Esophagus muscularis mucosa (tissue), 4 donors: Measurements from ENCODE around the gene MCM10. TPM values are rescaled to one million over a fixed set of nuclear protein-coding genes. Genes with fewer than 3 reads are reported as not detected.

Experiments
- DNase-seq: peaks from one replicate; pipeline ENCODE4 v3.0.0-alpha.2; 2017; ENCODE audit errors: extremely low spot score
- H3K27ac ChIP-seq, 4 donors: fragments of 200-600 bp; sonication (generic); replicated peaks in 1 of 4; 1 replicate in 3 of 4; 2 replicates in 1 of 4; pipeline ENCODE4 v1.5.1; 2016 to 2019; ENCODE audit warnings: mild to moderate bottlenecking in 1 of 4
- H3K27me3 ChIP-seq, 4 donors: fragments of 200-600 bp; sonication (generic); one replicate each; pipeline versions ENCODE4 v1.5.1 to v1.6.0; 2016 to 2019
- H3K36me3 ChIP-seq, 4 donors: fragments of 200-600 bp; sonication (generic); one replicate each; pipeline ENCODE4 v1.5.1; 2016 to 2019
- H3K4me1 ChIP-seq, 4 donors: fragments of 200-600 bp; sonication (generic); one replicate each; pipeline ENCODE4 v1.5.1; 2016 to 2019
- H3K4me3 ChIP-seq, 4 donors: fragments of 200-600 bp; sonication (generic); 1 replicate in 2 of 4; 2 replicates in 2 of 4; pipeline ENCODE4 v1.5.1; 2016 to 2019; ENCODE audit warnings: mild to moderate bottlenecking in 4 of 4, moderate library complexity in 1 of 4
- H3K9me3 ChIP-seq, 4 donors: fragments of 200-600 bp; sonication (generic); 1 replicate in 3 of 4; 2 replicates in 1 of 4; pipeline ENCODE4 v1.5.1; 2016 to 2019
- CTCF ChIP-seq, 3 experiments: fragments of 200-600 bp in 2 of 3; fragments of 450-650 bp in 1 of 3; sonication (generic) in 2 of 3; IDR thresholded peaks; one replicate each; pipeline ENCODE4 v1.5.1; 2017 to 2019; ENCODE audit warnings: antibody characterized with exemption in 3 of 3, mild to moderate bottlenecking in 2 of 3, moderate library complexity in 1 of 3
- EP300 ChIP-seq: sonication (generic); formaldehyde crosslinking; IDR thresholded peaks from one replicate; pipeline ENCODE4 v1.6.1; 2017; ENCODE audit warnings: antibody characterized with exemption
- POLR2A ChIP-seq: fragments of 450-650 bp; IDR thresholded peaks from one replicate; pipeline ENCODE4 v1.6.1; 2017; ENCODE audit warnings: antibody characterized with exemption, moderate library complexity, mild to moderate bottlenecking, low read depth
- POLR2AphosphoS5 ChIP-seq, 2 donors: sonication (generic); formaldehyde crosslinking; IDR thresholded peaks; one replicate each; pipeline ENCODE4 v1.6.1; 2017; ENCODE audit warnings: antibody characterized with exemption in 2 of 2
- WGBS: methylation state at CpG from one replicate; pipeline ENCODE4 v1.1.5; 2018; 5-methylcytosine and 5-hydroxymethylcytosine counted together
- intact Hi-C: fragments of 100-400 bp; cut with DNase I; formaldehyde crosslinking; loops from one replicate; pipeline ENCODE4 v1.15.1; 2023
- total RNA-seq, 4 donors: library from RNA; depleted of rRNA; stranded (reverse); fragments of >200 nt; gene quantifications; one replicate each; pipeline versions ENCODE4 v1.1.0 to v1.2.1, GENCODE V29; 2016

MCM10 gene
- total RNA-seq, 4 donors from 2014 or later: 0.17 to 0.32 TPM; not detected in 2

- no peaks in the 10 kb centered on the region for H3K36me3 ChIP-seq
- H3K27me3 ChIP-seq: no peaks in the 10 kb centered on the region
- no peak overlapping the region for H3K27ac ChIP-seq
- intact Hi-C loops: no loop called here
- WGBS: 96% methylated on average over 7 of the region's 7 CpGs
- H3K9me3 ChIP-seq: no peaks in the 10 kb centered on the region
- TF ChIP-seq EP300 (no peak), CTCF (IDR thresholded peaks at IDR 0.05) (no peak), POLR2AphosphoS5 (IDR thresholded peaks at IDR 0.05) (no peak), POLR2A (no peak)
- H3K4me3 ChIP-seq: no peak overlapping the region
- no peaks in the 10 kb centered on the region for H3K4me1 ChIP-seq
- no peak for DNase-seq
These were observed 51.8 kb downstream of the MCM10 start for GRCh38 chr10:13213163-13213562.

- no peak overlapping the region for H3K27ac ChIP-seq
- no peaks in the 10 kb centered on the region for H3K4me1 ChIP-seq
- H3K9me3 ChIP-seq: no peaks in the 10 kb centered on the region
- DNase-seq: no peak
- H3K4me3 ChIP-seq: no peak overlapping the region
- intact Hi-C loops: no loop called here
- TF ChIP-seq POLR2AphosphoS5 (IDR thresholded peaks at IDR 0.05) (no peak), CTCF (IDR thresholded peaks at IDR 0.05) (no peak), EP300 (no peak), POLR2A (no peak)
- no peaks in the 10 kb centered on the region for H3K27me3 ChIP-seq
- H3K36me3 ChIP-seq: no peaks in the 10 kb centered on the region
- WGBS: 99% methylated on average over 4 of the region's 4 CpGs
These were observed 57.5 kb downstream of the MCM10 start for GRCh38 chr10:13218878-13219277.

- Histone ChIP-seq H3K4me3 (no peak overlapping the region), H3K36me3 (no peaks in the 10 kb centered on the region), H3K4me1 (no peaks in the 10 kb centered on the region), H3K9me3 (no peaks in the 10 kb centered on the region), H3K27ac (no peak overlapping the region), H3K27me3 (no peaks in the 10 kb centered on the region)
- intact Hi-C loops: no loop called here
- TF ChIP-seq CTCF (IDR thresholded peaks at IDR 0.05) (no peak), EP300 (no peak), POLR2AphosphoS5 (IDR thresholded peaks at IDR 0.05) (no peak), POLR2A (no peak)
- WGBS: 64% methylated on average over 12 of the region's 12 CpGs
- DNase-seq: no peak
These were observed 58.6 kb downstream of the MCM10 start for GRCh38 chr10:13219685-13220670.

- WGBS: 97% methylated on average over 8 of the region's 8 CpGs
These were observed 60.2 kb downstream of the MCM10 start for GRCh38 chr10:13221572-13221971.

More at GRCh38 chr10:13221572-13221971, 60.2 kb downstream of the MCM10 start:
- no peak overlapping the region for H3K4me3 ChIP-seq
- no peak for DNase-seq
- TF ChIP-seq CTCF (IDR thresholded peaks at IDR 0.05) (no peak), POLR2A (no peak), POLR2AphosphoS5 (IDR thresholded peaks at IDR 0.05) (no peak), EP300 (no peak)
- no peaks in the 10 kb centered on the region for H3K9me3 ChIP-seq
- intact Hi-C loops: no loop called here
- no peaks in the 10 kb centered on the region for H3K4me1 ChIP-seq
- H3K36me3 ChIP-seq: no peaks in the 10 kb centered on the region
- no peaks in the 10 kb centered on the region for H3K27me3 ChIP-seq
- no peak overlapping the region for H3K27ac ChIP-seq
